HG03342 (cell line): ENCODE results near the gene TBC1D22A.
"Not testable (repeated sequence)": the region's sequence is repeated elsewhere in the genome, so short reads cannot be mapped to it uniquely, and the experiment has no call there.

ENCODE experiments used
- ATAC-seq: cut with Tn5 transposase; IDR thresholded peaks from one replicate; pipeline ENCODE4 v1.9.1; 2021; ENCODE audit warnings: mild to moderate bottlenecking, moderate library complexity; ENCODE audit not compliant: unreplicated experiment

TBC1D22A gene

GRCh38 chr22:46966495-46966845 lies 204.0 kb downstream of the TBC1D22A start:
- ATAC-seq: no peak

DNA sequence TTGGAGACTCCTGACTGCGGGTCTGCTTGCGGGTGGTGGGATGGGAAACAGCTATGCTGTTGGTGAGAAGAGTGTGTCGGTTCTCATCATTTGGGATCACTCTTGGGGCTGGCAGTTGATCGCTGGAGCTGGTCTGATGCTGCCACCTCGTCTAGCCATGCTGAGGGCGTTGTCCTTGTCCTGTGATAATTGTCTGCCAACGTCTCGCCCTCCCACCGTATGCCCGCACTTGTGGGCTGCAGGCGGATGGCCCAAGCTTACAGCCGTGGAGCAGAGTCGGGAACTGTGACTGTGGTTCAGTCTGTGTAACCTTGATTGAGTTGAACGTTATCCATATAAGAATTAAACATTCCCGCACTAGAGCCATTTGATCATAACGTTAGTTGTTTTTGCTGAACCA lies 204.4 kb downstream of the TBC1D22A start:
- ATAC-seq: no peak

DNA sequence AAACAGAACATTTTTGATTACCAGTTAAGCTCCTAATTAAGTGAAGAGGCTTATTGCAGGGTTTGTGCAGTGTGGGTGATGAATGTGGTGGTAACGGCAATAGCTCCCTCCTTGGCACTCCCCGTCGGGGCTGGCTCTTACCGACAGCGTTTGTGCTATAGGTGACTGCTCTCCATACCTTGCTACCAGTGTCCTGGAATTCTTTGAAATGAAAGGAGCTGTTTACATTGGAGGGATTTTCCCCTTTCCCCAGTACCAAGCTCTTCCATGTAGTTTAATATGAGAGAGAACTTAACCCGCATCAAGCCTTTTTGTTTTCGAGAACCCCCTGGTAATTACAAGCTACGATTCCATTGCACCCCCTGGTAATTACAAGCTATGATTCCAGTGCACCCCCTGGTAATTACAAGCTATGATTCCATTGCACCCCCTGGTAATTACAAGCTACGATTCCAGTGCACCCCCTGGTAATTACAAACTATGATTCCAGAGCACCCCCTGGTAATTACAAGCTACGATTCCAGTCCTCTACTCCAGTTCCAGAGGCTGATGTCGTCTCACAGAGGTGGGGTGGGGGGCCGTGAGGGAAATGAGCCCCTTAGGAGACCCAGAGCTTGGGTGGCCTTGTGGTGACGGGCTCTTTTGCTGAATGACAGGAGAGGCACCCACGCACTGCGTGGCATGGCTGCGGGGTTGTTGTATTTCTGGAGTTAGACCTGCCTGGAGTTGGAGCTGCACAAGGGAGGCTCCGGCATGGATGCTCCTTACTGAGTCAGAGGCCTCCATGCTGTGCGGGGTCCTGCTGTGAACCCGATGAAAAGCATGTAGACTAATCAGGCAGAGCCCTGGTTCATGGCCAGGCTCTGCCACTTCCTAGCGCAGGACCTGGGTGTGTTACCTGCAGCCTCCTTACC lies 205.3 kb downstream of the TBC1D22A start:
- no peak for ATAC-seq

DNA sequence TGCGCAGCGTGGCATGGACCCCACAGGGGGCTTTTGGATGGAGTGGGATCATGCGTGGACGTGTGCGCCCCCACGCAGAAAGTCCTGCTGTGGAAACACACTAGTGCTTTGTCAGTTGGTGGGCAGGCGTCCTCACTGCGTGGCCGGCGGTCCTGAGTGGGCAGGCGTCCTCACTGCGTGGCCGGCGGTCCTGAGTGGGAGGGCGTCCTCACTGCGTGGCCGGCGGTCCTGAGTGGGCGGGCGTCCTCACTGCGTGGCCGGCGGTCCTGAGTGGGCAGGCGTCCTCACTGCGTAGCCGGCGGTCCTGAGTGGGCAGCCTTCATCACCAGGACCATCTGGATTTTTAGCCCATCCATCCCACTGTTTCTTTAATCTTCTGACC lies 205.9 kb downstream of the TBC1D22A start:
- ATAC-seq: no peak

DNA sequence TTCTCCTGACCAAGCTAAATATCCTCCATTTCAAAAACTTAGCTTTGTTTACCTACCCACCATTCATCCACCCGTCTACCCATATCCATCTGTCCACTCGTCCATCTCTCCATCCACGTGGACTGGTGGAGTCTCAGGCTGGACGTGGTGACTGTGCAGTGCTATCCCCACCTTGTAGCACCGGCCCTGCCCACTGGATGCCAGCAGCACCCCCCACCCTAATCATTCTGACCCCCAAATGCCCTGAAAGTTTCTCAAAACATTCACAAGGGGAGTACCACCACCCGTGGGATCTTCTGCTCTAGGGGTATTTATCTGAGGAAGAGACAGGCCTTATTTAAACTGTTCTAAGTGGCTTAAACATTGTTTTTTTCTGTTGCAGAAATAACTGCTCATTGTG lies 206.4 kb downstream of the TBC1D22A start:
- ATAC-seq: no peak

DNA sequence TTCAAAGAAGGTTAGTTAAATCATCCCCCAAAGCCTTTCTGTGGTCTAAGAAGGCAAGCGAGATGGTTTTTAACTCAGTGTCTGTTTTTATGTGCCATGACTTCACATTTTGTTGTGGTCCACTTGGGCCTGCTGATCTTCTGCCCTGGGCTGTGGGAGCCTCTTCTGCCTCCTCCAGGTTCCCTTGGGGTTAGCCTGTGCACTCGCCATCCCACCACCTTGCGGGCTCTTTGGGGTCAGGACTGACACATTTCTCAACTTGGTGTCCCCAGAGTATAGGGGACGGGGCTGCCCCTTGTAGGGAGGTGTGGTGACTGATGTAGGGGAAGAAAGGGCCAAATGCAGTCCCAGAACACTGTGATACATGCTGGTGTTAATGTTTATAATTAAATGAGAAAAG lies 207.0 kb downstream of the TBC1D22A start:
- peak; percentile 77 for ATAC-seq

GRCh38 chr22:46969961-46970360 lies 207.5 kb downstream of the TBC1D22A start:
- peak; percentile 18 for ATAC-seq

- ATAC-seq: no peak
Observed at GRCh38 chr22:46970411-46971098, 208.1 kb downstream of the TBC1D22A start.

DNA sequence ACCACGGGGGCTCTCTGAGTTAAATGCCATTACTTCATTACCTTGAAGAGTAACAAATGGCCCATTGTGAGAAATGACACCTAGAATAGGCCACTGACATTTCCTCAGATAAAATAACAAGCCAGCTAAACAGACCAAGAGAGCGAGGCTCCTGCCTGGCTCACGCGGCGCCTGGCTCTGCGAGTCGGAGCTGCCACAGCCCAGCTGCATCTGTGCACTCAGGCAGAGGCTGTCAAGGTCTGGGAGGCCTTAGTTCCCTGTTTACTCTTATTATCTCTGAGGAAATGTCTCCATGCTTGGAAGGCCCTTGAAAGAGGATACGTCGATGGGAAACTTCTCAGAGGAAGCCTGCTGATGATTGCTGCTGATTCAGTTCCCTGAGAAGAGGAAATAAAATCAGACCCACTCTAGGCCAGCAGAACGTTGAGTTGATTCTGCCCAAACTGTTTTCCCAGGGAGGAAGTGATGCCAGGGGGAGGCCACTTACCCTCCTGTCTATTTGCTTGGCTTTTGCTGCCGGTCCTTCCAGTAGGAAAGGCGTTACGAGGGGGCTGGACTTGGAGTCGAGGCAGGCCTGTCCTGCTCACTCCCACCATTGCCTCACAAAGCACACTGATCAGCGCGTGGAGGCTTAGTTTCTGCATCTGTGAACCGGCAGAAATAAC lies 208.8 kb downstream of the TBC1D22A start:
- no peak for ATAC-seq

GRCh38 chr22:46971764-46972125 lies 209.3 kb downstream of the TBC1D22A start:
- ATAC-seq: no peak

DNA sequence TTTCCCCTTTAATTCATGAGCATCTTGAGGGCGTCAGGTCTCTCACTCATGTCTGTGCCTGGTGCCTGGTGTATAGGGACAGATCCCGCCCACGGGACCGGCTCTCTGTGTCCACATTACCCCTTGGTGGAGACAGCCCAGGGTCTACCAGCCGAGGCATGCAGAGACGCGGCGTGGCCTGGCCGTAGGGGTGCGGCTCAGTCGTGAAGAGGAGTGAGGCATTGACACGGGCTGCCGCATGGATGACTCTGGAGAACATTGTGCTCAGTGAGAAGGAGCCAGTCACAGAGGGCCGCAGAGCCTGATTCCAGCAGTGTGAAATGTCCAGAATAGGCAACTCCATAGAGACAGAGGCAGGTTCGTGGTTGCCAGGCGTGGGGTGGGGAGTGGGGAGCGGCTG lies 209.8 kb downstream of the TBC1D22A start:
- ATAC-seq: no peak

- no peak for ATAC-seq
Observed at GRCh38 chr22:46972901-46973831, 210.7 kb downstream of the TBC1D22A start.

- no peak for ATAC-seq
Observed at GRCh38 chr22:46974077-46974476, 211.6 kb downstream of the TBC1D22A start.

DNA sequence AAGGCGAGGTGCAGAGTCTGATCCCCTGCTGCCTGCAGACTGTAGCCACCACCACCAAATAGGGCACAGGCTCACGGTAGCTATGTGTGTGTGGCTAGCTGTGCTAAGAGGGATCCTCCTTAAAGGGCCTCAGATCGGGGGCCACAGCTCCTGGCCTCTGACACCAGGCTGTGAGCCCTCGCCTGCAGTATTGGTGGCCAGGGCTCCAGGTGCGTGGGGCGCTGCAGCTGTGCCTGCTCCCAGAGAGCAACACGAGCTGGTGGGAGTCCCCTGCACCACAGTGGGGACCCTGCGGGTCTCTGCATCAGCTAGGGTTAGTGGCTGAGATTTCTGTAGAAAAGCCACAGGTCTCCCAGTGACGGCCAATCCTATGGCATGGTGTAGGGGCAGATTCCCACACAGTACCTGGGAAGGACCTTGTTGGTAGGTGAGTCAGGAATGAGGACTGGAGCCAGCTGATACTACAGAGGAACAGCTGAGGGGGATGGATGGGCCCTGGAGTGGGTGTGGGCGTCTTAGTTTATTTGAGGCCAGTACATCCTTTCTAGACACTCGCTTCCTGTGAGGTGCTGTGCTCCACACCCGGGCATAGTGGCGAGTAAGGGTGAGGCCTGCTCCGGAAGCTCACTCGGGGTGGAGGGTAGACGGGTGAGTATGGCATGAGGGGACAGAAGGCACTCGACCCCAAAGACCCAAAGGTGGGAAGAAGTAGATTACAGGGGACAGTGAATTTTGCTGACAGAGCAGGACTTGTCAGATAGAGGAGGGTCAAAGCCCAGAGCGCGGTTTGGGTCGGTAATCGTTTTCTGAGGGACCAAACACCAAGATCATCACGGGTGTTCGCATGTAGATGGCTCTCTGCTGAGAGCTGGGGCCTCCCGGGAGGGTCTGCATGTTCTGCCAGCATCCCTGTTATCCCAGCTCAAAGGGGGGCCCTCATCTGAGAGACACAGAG lies 212.5 kb downstream of the TBC1D22A start:
- no peak for ATAC-seq

- ATAC-seq: no peak
Observed at GRCh38 chr22:46976143-46976542, 213.7 kb downstream of the TBC1D22A start.

DNA sequence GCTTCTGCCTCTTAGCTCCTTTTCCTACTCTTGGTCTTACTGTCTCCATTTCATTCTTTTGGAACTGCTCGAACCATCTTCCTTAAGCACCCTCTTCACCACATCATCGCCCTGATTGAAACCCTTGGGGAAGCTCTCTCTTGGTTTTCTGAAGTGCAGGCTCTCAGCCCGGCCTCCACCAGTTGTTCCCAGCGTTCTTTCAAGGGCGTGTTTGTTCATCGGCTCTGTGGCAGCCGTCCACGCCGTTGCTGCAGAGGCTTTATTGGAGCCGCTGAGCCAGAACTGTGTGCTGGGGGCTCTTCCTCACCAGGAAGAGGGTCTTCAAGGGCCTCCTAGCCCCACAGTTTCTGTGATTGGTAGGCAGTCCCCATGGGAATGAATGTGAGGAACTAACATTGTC lies 214.1 kb downstream of the TBC1D22A start:
- no peak for ATAC-seq

DNA sequence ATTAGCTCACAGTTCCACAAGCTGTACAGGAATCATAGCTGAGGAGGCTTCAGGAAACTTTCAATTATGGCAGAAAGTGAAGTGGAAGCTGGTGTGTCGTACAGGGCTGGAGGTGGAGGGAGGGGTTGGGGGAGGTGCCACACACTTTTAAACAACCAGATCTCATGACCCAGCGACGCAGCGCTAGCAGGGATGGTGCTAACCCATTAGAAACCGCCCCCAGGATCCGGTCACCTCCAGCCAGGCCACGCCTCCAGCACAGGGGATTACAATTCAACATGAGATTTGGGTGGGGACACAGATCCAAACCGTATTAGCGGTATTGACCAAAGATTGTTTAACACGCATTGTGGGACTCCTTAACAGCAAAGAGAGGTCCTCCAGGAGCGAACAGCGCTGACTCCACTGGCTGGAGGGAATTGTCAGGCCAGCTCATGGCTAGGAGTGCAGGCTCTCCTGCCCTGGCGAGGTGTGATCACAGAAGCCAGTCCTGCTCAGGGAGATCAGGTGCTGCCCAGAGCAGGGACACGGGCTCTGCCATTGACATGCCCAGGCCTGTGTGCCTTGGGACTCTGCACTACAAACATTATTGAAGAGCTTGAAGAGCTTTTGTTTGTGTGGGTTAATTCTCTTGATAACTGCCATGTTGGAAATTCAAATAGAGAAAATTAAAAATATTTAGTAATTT lies 215.3 kb downstream of the TBC1D22A start:
- ATAC-seq: no peak

DNA sequence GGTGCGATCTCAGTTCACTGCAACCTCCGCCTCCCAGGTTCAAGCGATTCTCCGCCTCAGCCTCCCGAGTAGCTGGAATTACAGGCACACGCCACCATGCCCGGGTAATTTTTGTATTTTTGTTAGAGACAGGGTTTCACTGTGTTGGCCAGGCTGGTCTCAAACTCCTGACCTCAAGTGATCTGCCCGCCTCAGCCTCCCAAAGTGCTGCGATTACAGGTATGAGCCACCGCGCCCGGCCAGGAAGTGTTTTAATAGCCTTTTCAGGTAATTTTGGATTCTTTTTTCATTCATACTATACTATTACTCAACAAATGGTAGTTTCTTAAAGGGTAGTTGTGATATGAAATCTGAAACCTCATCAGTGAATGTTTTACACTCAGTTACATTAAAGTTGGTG lies 216.2 kb downstream of the TBC1D22A start:
- ATAC-seq: not testable (repeated sequence)

DNA sequence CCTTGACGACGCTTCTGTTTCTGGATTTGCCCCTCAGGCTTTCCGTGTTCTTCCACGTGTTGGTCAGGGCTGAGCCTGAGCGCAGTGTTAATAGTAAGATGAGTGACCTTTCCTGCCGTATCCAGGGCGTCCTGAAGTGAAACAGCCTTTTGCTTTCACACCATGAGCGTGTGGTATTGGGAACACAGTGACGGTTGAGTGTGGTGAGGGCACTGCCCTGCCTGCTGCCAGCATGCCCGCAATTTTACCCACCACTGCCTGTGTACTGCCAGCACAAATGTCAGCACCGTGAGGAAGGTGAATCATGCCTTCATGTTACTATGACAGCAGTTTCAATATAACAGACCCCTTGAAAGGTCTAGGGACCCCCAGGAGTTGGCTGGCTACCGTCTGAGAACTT lies 217.1 kb downstream of the TBC1D22A start:
- ATAC-seq: no peak
